SK-N-SH treated with all-trans-retinoic acid at 6 μM for 48 hours (cell line): Measurements from ENCODE around the gene ASB4.

ENCODE experiments used
- ARNTL ChIP-seq: fragments of 450-650 bp; formaldehyde crosslinking; IDR thresholded peaks from 2 replicates; pipeline ENCODE4 v1.5.0; 2020; ENCODE audit warnings: low read depth, mild to moderate bottlenecking, moderate library complexity, borderline replicate concordance
- CREB5 ChIP-seq: fragments of 250-450 bp; sonication (Bioruptor Pico); IDR thresholded peaks from 2 replicates; pipeline ENCODE4 v1.5.1; 2020; ENCODE audit warnings: low read depth, mild to moderate bottlenecking, moderate library complexity
- CSDC2 ChIP-seq: fragments of 250-450 bp; sonication (Bioruptor Pico); IDR thresholded peaks from 2 replicates; pipeline ENCODE4 v1.5.0; 2020; ENCODE audit warnings: mild to moderate bottlenecking, moderate library complexity
- ESRRG ChIP-seq: fragments of 250-450 bp; sonication (Bioruptor Pico); IDR thresholded peaks from 2 replicates; pipeline ENCODE4 v1.6.1; 2021; ENCODE audit warnings: mild to moderate bottlenecking
- ISL1 ChIP-seq: fragments of 250-450 bp; sonication (Bioruptor Pico); IDR thresholded peaks from 2 replicates; pipeline ENCODE4 v2.1.2; 2022; ENCODE audit warnings: mild to moderate bottlenecking, moderate library complexity
- PATZ1 ChIP-seq: fragments of 250-450 bp; sonication (Bioruptor Pico); IDR thresholded peaks from 2 replicates; pipeline ENCODE4 v1.8.0; 2020; ENCODE audit warnings: mild to moderate bottlenecking, moderate library complexity, borderline replicate concordance
- POU6F1 ChIP-seq: fragments of 250-450 bp; sonication (Bioruptor Pico); IDR thresholded peaks from 2 replicates; pipeline ENCODE4 v1.8.0; 2021; ENCODE audit warnings: low read depth, mild to moderate bottlenecking, moderate library complexity, borderline replicate concordance
- TOX ChIP-seq: fragments of 250-450 bp; sonication (Bioruptor Pico); IDR thresholded peaks from 2 replicates; pipeline ENCODE4 v1.8.0; 2021; ENCODE audit warnings: mild to moderate bottlenecking, moderate library complexity, borderline replicate concordance
- ZFP3 ChIP-seq: fragments of 250-450 bp; sonication (Bioruptor Pico); IDR thresholded peaks from 2 replicates; pipeline ENCODE4 v1.5.0; 2020; ENCODE audit warnings: mild to moderate bottlenecking, moderate library complexity
- ZNF565 ChIP-seq: fragments of 450-650 bp; formaldehyde crosslinking; conservative IDR thresholded peaks from 2 replicates; pipeline ENCODE4 v1.5.0; 2020; ENCODE audit warnings: low read depth, mild to moderate bottlenecking, moderate library complexity
- ZNF70 ChIP-seq: fragments of 450-650 bp; formaldehyde crosslinking; IDR thresholded peaks from 2 replicates; pipeline ENCODE4 v1.5.0; 2020; ENCODE audit warnings: mild to moderate bottlenecking, moderate library complexity
- ZNF8 ChIP-seq: fragments of 450-650 bp; formaldehyde crosslinking; IDR thresholded peaks from 2 replicates; pipeline ENCODE4 v1.5.0; 2020; ENCODE audit warnings: mild to moderate bottlenecking, moderate library complexity

DNA sequence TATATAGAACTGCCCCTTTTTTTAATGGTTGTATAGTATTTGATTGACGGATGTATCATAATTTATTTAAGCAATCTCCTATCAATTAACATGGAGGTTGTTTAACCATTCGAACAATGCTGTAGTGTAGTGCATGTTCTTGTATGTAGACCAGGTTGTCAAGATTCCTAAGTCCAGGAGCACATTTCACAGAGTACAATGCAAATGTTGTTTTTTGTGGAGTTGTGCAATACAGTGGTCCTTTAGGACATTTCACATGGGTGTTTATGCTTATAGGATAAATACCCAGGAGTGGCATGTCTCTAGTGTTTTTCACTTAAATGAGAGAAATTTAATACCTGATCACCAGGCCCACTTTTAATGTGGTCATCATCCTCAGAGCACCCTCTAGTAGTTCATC, 8.1 kb downstream of the ASB4 start:
- TF ChIP-seq ZFP3 (no peak), CREB5 (CRISPR knock-in tag) (no peak), PATZ1 (CRISPR knock-in tag) (no peak), ZNF565 (CRISPR knock-in tag) (no peak), ISL1 (CRISPR knock-in tag) (no peak), ZNF70 (no peak), ZNF8 (CRISPR knock-in tag) (no peak), ESRRG (no peak), CSDC2 (CRISPR knock-in tag) (no peak), ARNTL (no peak), TOX (CRISPR knock-in tag) (no peak), POU6F1 (no peak)
